GM12878 (cell line): ENCODE data around the gene FGF14.

Experiments used
- JUNB ChIP-seq: IDR thresholded peaks from 2 replicates; pipeline ENCODE4 v1.6.1; 2016; ENCODE audit warnings: antibody characterized with exemption, mild to moderate bottlenecking
- POLR2AphosphoS5 ChIP-seq: IDR thresholded peaks from 2 replicates; pipeline ENCODE4 v1.6.1; 2011; ENCODE audit warnings: mild to moderate bottlenecking, low read length, inconsistent platforms
- SMAD5 ChIP-seq: IDR thresholded peaks from 2 replicates; pipeline ENCODE4 v1.6.1; 2016; ENCODE audit warnings: antibody characterized with exemption, low read depth
- TF ChIP-seq, protein P1 (sequence below), 3 experiments: IDR thresholded peaks in 2 of 3; conservative IDR thresholded peaks in 1 of 3; 2 replicates each; pipeline ENCODE4 v1.5.1; 2011; ENCODE audit warnings: low read depth in 3 of 3, low read length in 3 of 3, mild to moderate bottlenecking in 3 of 3, control low read depth in 2 of 3, moderate library complexity in 2 of 3, inconsistent platforms in 1 of 3, mixed read lengths in 1 of 3; ENCODE audit not compliant: control insufficient read depth in 2 of 3, insufficient read depth in 1 of 3; ENCODE audit errors: extremely low read depth in 1 of 3

DNA sequence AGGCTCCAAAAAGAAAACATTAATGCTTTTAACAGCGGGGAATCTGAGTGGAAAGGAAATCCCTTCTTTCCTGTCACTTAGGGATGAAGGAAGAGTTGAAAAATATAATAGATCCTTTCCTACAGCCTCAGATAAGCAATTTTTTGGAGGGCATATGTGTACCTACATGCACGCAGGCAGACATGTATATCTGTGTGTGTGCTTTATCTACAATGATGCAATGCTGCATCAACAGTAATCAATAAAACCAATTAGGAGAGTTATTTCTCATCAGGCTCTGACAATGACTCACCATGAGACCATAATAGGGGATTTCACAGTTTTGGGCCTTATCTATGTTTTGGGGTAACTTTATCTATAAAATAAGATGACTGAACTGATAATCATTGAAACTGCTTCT is 505.3 kb downstream of the FGF14 start:
- TF ChIP-seq, protein P1, sequence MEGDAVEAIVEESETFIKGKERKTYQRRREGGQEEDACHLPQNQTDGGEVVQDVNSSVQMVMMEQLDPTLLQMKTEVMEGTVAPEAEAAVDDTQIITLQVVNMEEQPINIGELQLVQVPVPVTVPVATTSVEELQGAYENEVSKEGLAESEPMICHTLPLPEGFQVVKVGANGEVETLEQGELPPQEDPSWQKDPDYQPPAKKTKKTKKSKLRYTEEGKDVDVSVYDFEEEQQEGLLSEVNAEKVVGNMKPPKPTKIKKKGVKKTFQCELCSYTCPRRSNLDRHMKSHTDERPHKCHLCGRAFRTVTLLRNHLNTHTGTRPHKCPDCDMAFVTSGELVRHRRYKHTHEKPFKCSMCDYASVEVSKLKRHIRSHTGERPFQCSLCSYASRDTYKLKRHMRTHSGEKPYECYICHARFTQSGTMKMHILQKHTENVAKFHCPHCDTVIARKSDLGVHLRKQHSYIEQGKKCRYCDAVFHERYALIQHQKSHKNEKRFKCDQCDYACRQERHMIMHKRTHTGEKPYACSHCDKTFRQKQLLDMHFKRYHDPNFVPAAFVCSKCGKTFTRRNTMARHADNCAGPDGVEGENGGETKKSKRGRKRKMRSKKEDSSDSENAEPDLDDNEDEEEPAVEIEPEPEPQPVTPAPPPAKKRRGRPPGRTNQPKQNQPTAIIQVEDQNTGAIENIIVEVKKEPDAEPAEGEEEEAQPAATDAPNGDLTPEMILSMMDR (IDR thresholded peaks at IDR 0.05 in 2 of 3, conservative IDR thresholded peaks at IDR 0.05 in 1 of 3; ENCODE audit: control insufficient read depth in 2 of 3, extremely low read depth in 1 of 3, insufficient read depth in 1 of 3, low read depth in 3 of 3, low read length in 3 of 3), result no peak
- TF ChIP-seq SMAD5 (no peak), POLR2AphosphoS5 (no peak), JUNB (no peak)
